ENCODE measurements around the gene PRKCD.

The PRKCD gene

GRCh38 chr3:53196575-53197407 lies 35.8 kb downstream of the PRKCD start:
- no peak overlapping the region for H3K4me3 ChIP-seq (ENCODE audit: low read length)
- DNase-seq (ENCODE audit: low read depth), result peak; percentile 74
- no peak for TF ChIP-seq CTCF (IDR thresholded peaks at IDR 0.05; ENCODE audit: insufficient read depth, low read depth, low read length, missing control alignments)

GRCh38 chr3:53198256-53198977 lies 37.4 kb downstream of the PRKCD start:
- no peak for TF ChIP-seq CTCF (IDR thresholded peaks at IDR 0.05; ENCODE audit: insufficient read depth, low read depth, low read length, missing control alignments)
- no peak for DNase-seq (ENCODE audit: low read depth)

GRCh38 chr3:53198996-53199395 lies 38.0 kb downstream of the PRKCD start:
- DNase-seq (ENCODE audit: low read depth), result no peak
- TF ChIP-seq CTCF (IDR thresholded peaks at IDR 0.05; ENCODE audit: insufficient read depth, low read depth, low read length, missing control alignments), result no peak

More at GRCh38 chr3:53198256-53198977, 37.4 kb downstream of the PRKCD start:
- no peak overlapping the region for H3K4me3 ChIP-seq (ENCODE audit: low read length)

GRCh38 chr3:53199834-53200233 lies 38.8 kb downstream of the PRKCD start:
- no peak overlapping the region for H3K4me3 ChIP-seq (ENCODE audit: low read length)
- DNase-seq (ENCODE audit: low read depth), result peak; percentile 13
- peak; percentile 37 for TF ChIP-seq CTCF (IDR thresholded peaks at IDR 0.05; ENCODE audit: insufficient read depth, low read depth, low read length, missing control alignments)

More at GRCh38 chr3:53198996-53199395, 38.0 kb downstream of the PRKCD start:
- H3K4me3 ChIP-seq (ENCODE audit: low read length), result no peak overlapping the region

GRCh38 chr3:53200501-53201498 lies 39.8 kb downstream of the PRKCD start:
- TF ChIP-seq CTCF (IDR thresholded peaks at IDR 0.05; ENCODE audit: insufficient read depth, low read depth, low read length, missing control alignments), result no peak
- no peak overlapping the region for H3K4me3 ChIP-seq (ENCODE audit: low read length)
- no peak for DNase-seq (ENCODE audit: low read depth)

DNA sequence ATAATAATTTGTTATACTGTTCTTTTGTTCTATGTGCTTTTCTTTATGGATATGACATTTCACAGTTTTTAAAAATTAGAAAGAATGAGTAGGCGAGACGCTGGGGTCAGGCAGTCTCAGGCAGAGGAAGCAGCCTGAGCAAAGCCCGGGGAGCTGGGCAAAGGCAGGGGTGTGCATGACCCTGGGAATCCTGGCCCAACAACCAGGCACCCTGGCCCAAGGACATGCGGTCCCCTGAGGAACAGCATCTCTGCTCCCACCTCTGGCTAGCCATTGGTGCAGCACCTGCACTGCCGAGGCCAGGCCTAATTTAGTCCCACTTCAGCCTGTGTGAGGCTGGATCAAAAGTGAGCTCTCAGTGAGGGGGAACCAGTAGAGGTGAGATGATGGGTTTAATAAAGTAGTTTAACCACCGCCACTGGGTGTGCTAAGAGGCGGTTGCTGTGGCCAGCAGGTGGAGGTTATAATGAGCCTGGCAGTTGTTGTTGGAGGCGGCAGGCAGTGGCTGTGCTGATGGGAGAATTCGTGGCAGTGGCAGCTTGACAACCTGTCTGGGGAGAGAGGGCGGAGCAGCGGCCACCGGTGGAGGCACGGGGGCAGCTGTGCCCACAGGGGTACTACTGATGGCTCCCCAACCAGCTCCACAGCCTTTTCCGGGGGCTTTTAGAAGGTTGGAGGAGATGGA lies 41.5 kb downstream of the PRKCD start:
- no peak for DNase-seq (ENCODE audit: low read depth)
- no peak overlapping the region for H3K4me3 ChIP-seq (ENCODE audit: low read length)
- no peak for TF ChIP-seq CTCF (IDR thresholded peaks at IDR 0.05; ENCODE audit: insufficient read depth, low read depth, low read length, missing control alignments)

All from epithelial cell of esophagus (primary cell).